PFSK-1 (cell line): Measurements from ENCODE around the gene TLE4.

Experiments
- FOXP2 ChIP-seq: optimal IDR thresholded peaks from 2 replicates; pipeline ENCODE3; 2011; ENCODE audit warnings: borderline replicate concordance, control low read depth, inconsistent platforms; ENCODE audit not compliant: insufficient read depth; ENCODE audit errors: extremely low read length, extremely low read depth
- POLR2AphosphoS5 ChIP-seq: IDR thresholded peaks from 2 replicates; pipeline ENCODE4 v1.6.1; 2012; ENCODE audit warnings: low read depth, mild to moderate bottlenecking, control low read depth, low read length, moderate library complexity
- REST ChIP-seq, 2 experiments: IDR thresholded peaks; 2 replicates each; pipeline versions ENCODE4 v1.6.1 to v1.8.0; 2011 to 2012; ENCODE audit warnings: low read depth in 2 of 2, low read length in 2 of 2, control low read depth in 1 of 2, inconsistent platforms in 1 of 2, mild to moderate bottlenecking in 1 of 2, moderate library complexity in 1 of 2; ENCODE audit not compliant: insufficient read depth in 1 of 2
- SIN3A ChIP-seq: IDR thresholded peaks from 2 replicates; pipeline ENCODE4 v1.6.1; 2012; ENCODE audit warnings: mild to moderate bottlenecking, low read length, moderate library complexity, borderline replicate concordance; ENCODE audit not compliant: insufficient read depth
- TAF1 ChIP-seq: IDR thresholded peaks from 2 replicates; pipeline ENCODE4 v1.6.1; 2012; ENCODE audit warnings: low read length, control low read depth, borderline replicate concordance; ENCODE audit not compliant: insufficient read depth

GRCh38 chr9:79673614-79674013 lies 101.8 kb downstream of the TLE4 start:
- no peak for TF ChIP-seq POLR2AphosphoS5
- TF ChIP-seq REST (IDR thresholded peaks at IDR 0.05; ENCODE audit: insufficient read depth in 1 of 2, low read depth in 2 of 2, low read length in 2 of 2): no peak
- no peak for TF ChIP-seq TAF1
- TF ChIP-seq SIN3A: no peak
- no peak for TF ChIP-seq FOXP2
